ENCODE measurements around the gene CSMD2.

Gene CSMD2

GRCh38 chr1:33866281-33866680 lies 298.7 kb downstream of the CSMD2 start:
- H4K8ac ChIP-seq (ENCODE audit: low read depth, low read length), result no peak overlapping the region

GRCh38 chr1:33864460-33865389 lies 300.3 kb downstream of the CSMD2 start:
- Histone ChIP-seq H3K79me1 (ENCODE audit: low read length) (no peaks in the 10 kb centered on the region), H3K79me2 (ENCODE audit: control insufficient read depth, insufficient read depth, low read length) (no peaks in the 10 kb centered on the region), H3K4me2 (ENCODE audit: low read length) (no peak overlapping the region), H3K9ac (ENCODE audit: low read length) (no peak overlapping the region), H3K4ac (ENCODE audit: low read depth, low read length) (no peak overlapping the region), H3K4me1 (ENCODE audit: control insufficient read depth, low read depth, low read length) (peaks cover 10% of the 10 kb centered on the region), H2AK5ac (ENCODE audit: low read length) (no peak overlapping the region), H3K18ac (ENCODE audit: low read length) (no peak overlapping the region), H3K27ac (ENCODE audit: low read depth, low read length) (no peak overlapping the region), H3K36me3 (ENCODE audit: control insufficient read depth, insufficient read depth, low read length) (no peaks in the 10 kb centered on the region), H2BK5ac (ENCODE audit: low read length) (no peak overlapping the region), H3K27me3 (ENCODE audit: insufficient read depth, low read length, poor library complexity) (no peaks in the 10 kb centered on the region), H4K5ac (ENCODE audit: low read length) (no peak overlapping the region), H4K8ac (ENCODE audit: low read depth, low read length) (no peak overlapping the region), H3K56ac (ENCODE audit: low read length) (no peak overlapping the region), H3K4me3 (ENCODE audit: low read length) (no peak overlapping the region), H2BK120ac (ENCODE audit: low read depth, low read length) (no peak overlapping the region), H3K23ac (ENCODE audit: low read length) (no peak overlapping the region), H2BK15ac (replicated peaks; ENCODE audit: low read depth) (no peak overlapping the region)
- no CpG with 5 or more reads among the region's 14 CpGs for WGBS (ENCODE audit: extremely low coverage, insufficient coverage, low lambda C conversion rate)
- DNase-seq, result no peak

More at GRCh38 chr1:33866281-33866680, 298.7 kb downstream of the CSMD2 start:
- H2AK5ac ChIP-seq (ENCODE audit: low read length), result no peak overlapping the region
- peak overlapping the region; percentile 38 for H3K23ac ChIP-seq (ENCODE audit: low read length)
- no peaks in the 10 kb centered on the region for H3K27me3 ChIP-seq (ENCODE audit: insufficient read depth, low read length, poor library complexity)
- no peak overlapping the region for H3K4me3 ChIP-seq (ENCODE audit: low read length)
- no peak overlapping the region for H3K18ac ChIP-seq (ENCODE audit: low read length)
- peaks cover 8% of the 10 kb centered on the region for H3K4me1 ChIP-seq (ENCODE audit: control insufficient read depth, low read depth, low read length)
- no peak overlapping the region for H3K27ac ChIP-seq (ENCODE audit: low read depth, low read length)
- no peak overlapping the region for H3K56ac ChIP-seq (ENCODE audit: low read length)
- no peak overlapping the region for H3K9ac ChIP-seq (ENCODE audit: low read length)
- H3K4me2 ChIP-seq (ENCODE audit: low read length), result no peak overlapping the region
- H2BK120ac ChIP-seq (ENCODE audit: low read depth, low read length), result no peak overlapping the region
- no peak overlapping the region for H3K4ac ChIP-seq (ENCODE audit: low read depth, low read length)
- WGBS (ENCODE audit: extremely low coverage, insufficient coverage, low lambda C conversion rate), result no CpG with 5 or more reads among the region's 6 CpGs
- H3K79me2 ChIP-seq (ENCODE audit: control insufficient read depth, insufficient read depth, low read length), result no peaks in the 10 kb centered on the region
- no peaks in the 10 kb centered on the region for H3K79me1 ChIP-seq (ENCODE audit: low read length)
- H2BK15ac ChIP-seq (replicated peaks; ENCODE audit: low read depth), result no peak overlapping the region
- DNase-seq, result no peak
- H3K36me3 ChIP-seq (ENCODE audit: control insufficient read depth, insufficient read depth, low read length), result no peaks in the 10 kb centered on the region
- no peak overlapping the region for H2BK5ac ChIP-seq (ENCODE audit: low read length)
- no peak overlapping the region for H4K5ac ChIP-seq (ENCODE audit: low read length)

- Histone ChIP-seq H3K36me3 (ENCODE audit: control insufficient read depth, insufficient read depth, low read length) (no peaks in the 10 kb centered on the region), H3K27ac (ENCODE audit: low read depth, low read length) (no peak within 1 kb of the TSS), H3K79me2 (ENCODE audit: control insufficient read depth, insufficient read depth, low read length) (no peaks in the 10 kb centered on the region), H3K9ac (ENCODE audit: low read length) (no peak within 1 kb of the TSS), H3K4me1 (ENCODE audit: control insufficient read depth, low read depth, low read length) (peaks cover 10% of the 10 kb centered on the region), H3K79me1 (ENCODE audit: low read length) (no peaks in the 10 kb centered on the region), H2BK120ac (ENCODE audit: low read depth, low read length) (peak within 1 kb of the TSS; percentile 0), H3K56ac (ENCODE audit: low read length) (no peak within 1 kb of the TSS), H3K4me2 (ENCODE audit: low read length) (no peak within 1 kb of the TSS), H2BK5ac (ENCODE audit: low read length) (no peak within 1 kb of the TSS), H4K5ac (ENCODE audit: low read length) (no peak within 1 kb of the TSS), H3K4me3 (ENCODE audit: low read length) (no peak within 1 kb of the TSS), H3K18ac (ENCODE audit: low read length) (no peak within 1 kb of the TSS), H2BK15ac (replicated peaks; ENCODE audit: low read depth) (no peak within 1 kb of the TSS), H2AK5ac (ENCODE audit: low read length) (no peak within 1 kb of the TSS), H4K8ac (ENCODE audit: low read depth, low read length) (no peak within 1 kb of the TSS), H3K4ac (ENCODE audit: low read depth, low read length) (no peak within 1 kb of the TSS), H3K27me3 (ENCODE audit: insufficient read depth, low read length, poor library complexity) (no peaks in the 10 kb centered on the region), H3K23ac (ENCODE audit: low read length) (no peak within 1 kb of the TSS)
- WGBS (ENCODE audit: extremely low coverage, insufficient coverage, low lambda C conversion rate), result no CpG with 5 or more reads among the region's 3 CpGs
- no peak for DNase-seq
Observed at GRCh38 chr1:33863779-33864178, 301.3 kb downstream of the CSMD2 start, which contains the start of gene HMGB4. Gene HMGB4, plus strand, starts transcription at chr1:33864079. Its CDS starts 113 bp downstream, at chr1:33864192.

GRCh38 chr1:33860671-33861070 lies 304.4 kb downstream of the CSMD2 start:
- no peak overlapping the region for H4K5ac ChIP-seq (ENCODE audit: low read length)
- no CpG with 5 or more reads among the region's 2 CpGs for WGBS (ENCODE audit: extremely low coverage, insufficient coverage, low lambda C conversion rate)

GRCh38 chr1:33854091-33854490 lies 310.9 kb downstream of the CSMD2 start:
- Histone ChIP-seq H3K4me3 (ENCODE audit: low read length) (no peak overlapping the region), H2AK5ac (ENCODE audit: low read length) (no peak overlapping the region), H3K27ac (ENCODE audit: low read depth, low read length) (no peak overlapping the region), H3K9ac (ENCODE audit: low read length) (no peak overlapping the region), H3K79me2 (ENCODE audit: control insufficient read depth, insufficient read depth, low read length) (no peaks in the 10 kb centered on the region), H4K5ac (ENCODE audit: low read length) (no peak overlapping the region), H2BK5ac (ENCODE audit: low read length) (no peak overlapping the region), H3K4me2 (ENCODE audit: low read length) (no peak overlapping the region), H3K23ac (ENCODE audit: low read length) (no peak overlapping the region), H4K8ac (ENCODE audit: low read depth, low read length) (no peak overlapping the region), H3K36me3 (ENCODE audit: control insufficient read depth, insufficient read depth, low read length) (no peaks in the 10 kb centered on the region), H3K4me1 (ENCODE audit: control insufficient read depth, low read depth, low read length) (peaks cover 17% of the 10 kb centered on the region), H2BK15ac (replicated peaks; ENCODE audit: low read depth) (no peak overlapping the region), H3K56ac (ENCODE audit: low read length) (no peak overlapping the region), H3K18ac (ENCODE audit: low read length) (no peak overlapping the region), H3K4ac (ENCODE audit: low read depth, low read length) (no peak overlapping the region), H3K27me3 (ENCODE audit: insufficient read depth, low read length, poor library complexity) (no peaks in the 10 kb centered on the region), H3K79me1 (ENCODE audit: low read length) (peaks cover 3% of the 10 kb centered on the region), H2BK120ac (ENCODE audit: low read depth, low read length) (no peak overlapping the region)
- DNase-seq, result no peak
- no CpG with 5 or more reads among the region's 5 CpGs for WGBS (ENCODE audit: extremely low coverage, insufficient coverage, low lambda C conversion rate)

More at GRCh38 chr1:33860671-33861070, 304.4 kb downstream of the CSMD2 start:
- Histone ChIP-seq H3K79me1 (ENCODE audit: low read length) (no peaks in the 10 kb centered on the region), H3K4me1 (ENCODE audit: control insufficient read depth, low read depth, low read length) (peaks cover 8% of the 10 kb centered on the region), H3K36me3 (ENCODE audit: control insufficient read depth, insufficient read depth, low read length) (no peaks in the 10 kb centered on the region), H2AK5ac (ENCODE audit: low read length) (peak overlapping the region; percentile 55), H3K27me3 (ENCODE audit: insufficient read depth, low read length, poor library complexity) (no peaks in the 10 kb centered on the region), H3K4ac (ENCODE audit: low read depth, low read length) (no peak overlapping the region), H3K79me2 (ENCODE audit: control insufficient read depth, insufficient read depth, low read length) (no peaks in the 10 kb centered on the region), H4K8ac (ENCODE audit: low read depth, low read length) (no peak overlapping the region), H3K18ac (ENCODE audit: low read length) (no peak overlapping the region), H3K9ac (ENCODE audit: low read length) (no peak overlapping the region), H2BK5ac (ENCODE audit: low read length) (peak overlapping the region; percentile 55), H2BK120ac (ENCODE audit: low read depth, low read length) (no peak overlapping the region), H3K4me2 (ENCODE audit: low read length) (no peak overlapping the region), H3K4me3 (ENCODE audit: low read length) (no peak overlapping the region), H3K27ac (ENCODE audit: low read depth, low read length) (no peak overlapping the region), H3K56ac (ENCODE audit: low read length) (no peak overlapping the region), H3K23ac (ENCODE audit: low read length) (no peak overlapping the region), H2BK15ac (replicated peaks; ENCODE audit: low read depth) (no peak overlapping the region)
- no peak for DNase-seq

Measured in mesendoderm (in vitro differentiated cells).